ENCODE measurements around the gene TSKU.

TSKU gene

GRCh38 chr11:76768909-76769560, 14.1 kb upstream of the TSKU start:
- H3K18ac ChIP-seq (ENCODE audit: low read depth in 1 of 2, low read length in 2 of 2): peak overlapping the region; percentile 83 to 84
- no peak overlapping the region for H2BK5ac ChIP-seq (ENCODE audit: low read depth, low read length, poor library complexity, severe bottlenecking)
- DNase-seq: peak; percentile 81
- peak overlapping the region; percentile 7 for H3K27ac ChIP-seq (ENCODE audit: low read length, poor library complexity, severe bottlenecking)
- peak overlapping the region; percentile 29 for H2BK120ac ChIP-seq (ENCODE audit: low read depth, low read length)
- no peak overlapping the region for H3K4me3 ChIP-seq (ENCODE audit: insufficient read depth in 1 of 2, low read depth in 1 of 2, low read length in 2 of 2)
- peak overlapping the region; percentile 81 to 91 for H2BK12ac ChIP-seq (ENCODE audit: low read length in 2 of 2)
- H3K14ac ChIP-seq (ENCODE audit: low read length in 2 of 2): peak overlapping the region in 1 of 2 experiments; percentile 38
- peak overlapping the region; percentile 12 for H4K91ac ChIP-seq (ENCODE audit: low read length)
- H3K36me3 ChIP-seq (ENCODE audit: control insufficient read depth in 1 of 2, insufficient read depth in 2 of 2, low read depth in 1 of 2, low read length in 2 of 2): no peaks in the 10 kb centered on the region
- H2BK15ac ChIP-seq (ENCODE audit: low read depth, poor library complexity, severe bottlenecking): no peak overlapping the region
- no peaks in the 10 kb centered on the region for H3K27me3 ChIP-seq (ENCODE audit: control insufficient read depth in 1 of 2, insufficient read depth in 1 of 2, low read length in 2 of 2)
- H2AK5ac ChIP-seq (ENCODE audit: low read length, severe bottlenecking): peak overlapping the region; percentile 7
- H3K9ac ChIP-seq (ENCODE audit: low read length): no peak overlapping the region
- H3K23ac ChIP-seq (ENCODE audit: low read length in 2 of 2): no peak overlapping the region
- peak overlapping the region; percentile 25 for H3K4me2 ChIP-seq (ENCODE audit: low read length, poor library complexity, severe bottlenecking)
- H4K8ac ChIP-seq (ENCODE audit: low read length): peak overlapping the region; percentile 73
- H2AFZ ChIP-seq (ENCODE audit: low read depth, low read length): peak overlapping the region; percentile 19
- H3K79me1 ChIP-seq (replicated peaks; ENCODE audit: low read length, poor library complexity, severe bottlenecking): no peaks in the 10 kb centered on the region
- H3K4me1 ChIP-seq (ENCODE audit: control insufficient read depth, insufficient read depth, low read depth, low read length): peaks cover 56% of the 10 kb centered on the region
- peak overlapping the region; percentile 88 for H3K4ac ChIP-seq (ENCODE audit: low read depth in 1 of 2, low read length in 2 of 2)
- 40% methylated on average over 10 of the region's 10 CpGs for WGBS
- no peaks in the 10 kb centered on the region for H3K9me3 ChIP-seq (ENCODE audit: control insufficient read depth, low read length)

GRCh38 chr11:76769645-76770586, 13.2 kb upstream of the TSKU start:
- no peak overlapping the region for H2BK5ac ChIP-seq (ENCODE audit: low read depth, low read length, poor library complexity, severe bottlenecking)
- peak overlapping the region; percentile 73 for H3K9ac ChIP-seq (ENCODE audit: low read length)
- H3K79me1 ChIP-seq (replicated peaks; ENCODE audit: low read length, poor library complexity, severe bottlenecking): no peaks in the 10 kb centered on the region
- peak overlapping the region; percentile 86 to 91 for H2BK12ac ChIP-seq (ENCODE audit: low read length in 2 of 2)
- H2BK120ac ChIP-seq (ENCODE audit: low read depth, low read length): no peak overlapping the region
- H3K4me3 ChIP-seq (ENCODE audit: insufficient read depth in 1 of 2, low read depth in 1 of 2, low read length in 2 of 2): no peak overlapping the region
- H4K91ac ChIP-seq (ENCODE audit: low read length): peak overlapping the region; percentile 81
- H3K23ac ChIP-seq (ENCODE audit: low read length in 2 of 2): no peak overlapping the region
- H2BK15ac ChIP-seq (ENCODE audit: low read depth, poor library complexity, severe bottlenecking): no peak overlapping the region
- no peak overlapping the region for H2AFZ ChIP-seq (ENCODE audit: low read depth, low read length)
- H4K8ac ChIP-seq (ENCODE audit: low read length): peak overlapping the region; percentile 33
- H3K4me1 ChIP-seq (ENCODE audit: control insufficient read depth, insufficient read depth, low read depth, low read length): peaks cover 56% of the 10 kb centered on the region
- 68% methylated on average over 13 of the region's 13 CpGs for WGBS
- peak overlapping the region; percentile 42 to 52 for H3K4ac ChIP-seq (ENCODE audit: low read depth in 1 of 2, low read length in 2 of 2)
- DNase-seq: peak; percentile 70
- H2AK5ac ChIP-seq (ENCODE audit: low read length, severe bottlenecking): peak overlapping the region; percentile 24
- peak overlapping the region; percentile 31 to 67 for H3K18ac ChIP-seq (ENCODE audit: low read depth in 1 of 2, low read length in 2 of 2)
- peak overlapping the region; percentile 91 for H3K27ac ChIP-seq (ENCODE audit: low read length, poor library complexity, severe bottlenecking)
- no peak overlapping the region for H3K4me2 ChIP-seq (ENCODE audit: low read length, poor library complexity, severe bottlenecking)
- no peaks in the 10 kb centered on the region for H3K9me3 ChIP-seq (ENCODE audit: control insufficient read depth, low read length)
- H3K27me3 ChIP-seq (ENCODE audit: control insufficient read depth in 1 of 2, insufficient read depth in 1 of 2, low read length in 2 of 2): no peaks in the 10 kb centered on the region
- peak overlapping the region in 1 of 2 experiments; percentile 36 for H3K14ac ChIP-seq (ENCODE audit: low read length in 2 of 2)
- no peaks in the 10 kb centered on the region for H3K36me3 ChIP-seq (ENCODE audit: control insufficient read depth in 1 of 2, insufficient read depth in 2 of 2, low read depth in 1 of 2, low read length in 2 of 2)

DNA sequence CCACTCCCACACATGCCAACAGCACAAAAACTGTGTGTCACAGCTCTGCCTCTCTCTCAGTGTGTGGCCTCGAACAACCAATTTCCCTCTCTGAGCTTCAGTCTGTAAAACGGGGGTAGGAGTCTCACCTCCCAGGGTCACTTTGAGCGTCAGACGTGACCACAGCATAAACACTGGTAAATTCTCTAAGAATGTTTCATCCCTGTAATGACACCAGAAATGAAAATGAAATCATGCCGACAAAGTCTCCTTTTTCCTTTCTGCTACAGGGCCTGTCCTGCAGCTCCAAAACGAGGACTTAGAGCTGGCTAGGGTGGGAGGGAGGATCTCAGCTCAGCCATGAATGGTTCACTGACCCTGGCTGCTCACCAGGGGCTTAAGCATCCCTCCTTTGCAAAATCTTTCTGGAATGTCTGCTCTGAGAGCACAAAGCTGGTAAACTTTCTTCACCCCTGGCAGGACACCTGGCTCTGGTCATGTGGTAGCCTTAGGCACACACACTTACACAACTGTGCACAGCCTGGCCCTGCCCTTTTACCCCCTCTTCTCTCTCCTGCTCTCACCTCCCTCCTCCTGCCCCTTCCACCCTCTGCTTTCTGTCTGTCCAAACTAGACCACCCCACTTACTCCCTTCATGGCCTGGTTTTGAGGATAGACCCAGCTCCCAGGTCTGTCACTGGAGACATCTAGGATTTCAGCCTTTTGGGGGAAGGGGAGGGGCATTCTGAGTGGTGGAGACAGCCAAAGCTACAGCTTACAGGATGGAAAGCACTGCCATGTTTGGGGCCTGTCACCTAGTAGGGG, 12.3 kb upstream of the TSKU start:
- H2AFZ ChIP-seq (ENCODE audit: low read depth, low read length): no peak overlapping the region

More for the DNA sequence above, 12.3 kb upstream of the TSKU start:
- Histone ChIP-seq H3K14ac (ENCODE audit: low read length in 2 of 2) (peak overlapping the region in 1 of 2 experiments; percentile 90), H3K18ac (ENCODE audit: low read depth in 1 of 2, low read length in 2 of 2) (peak overlapping the region; percentile 62 to 74), H3K9me3 (ENCODE audit: control insufficient read depth, low read length) (peaks cover 5% of the 10 kb centered on the region), H2AK5ac (ENCODE audit: low read length, severe bottlenecking) (peak overlapping the region; percentile 82), H3K4me1 (ENCODE audit: control insufficient read depth, insufficient read depth, low read depth, low read length) (peaks cover 55% of the 10 kb centered on the region), H3K4me3 (ENCODE audit: insufficient read depth in 1 of 2, low read depth in 1 of 2, low read length in 2 of 2) (no peak overlapping the region), H4K91ac (ENCODE audit: low read length) (peak overlapping the region; percentile 91), H2BK120ac (ENCODE audit: low read depth, low read length) (peak overlapping the region; percentile 58), H3K36me3 (ENCODE audit: control insufficient read depth in 1 of 2, insufficient read depth in 2 of 2, low read depth in 1 of 2, low read length in 2 of 2) (no peaks in the 10 kb centered on the region), H3K27ac (ENCODE audit: low read length, poor library complexity, severe bottlenecking) (peak overlapping the region; percentile 91), H3K4ac (ENCODE audit: low read depth in 1 of 2, low read length in 2 of 2) (peak overlapping the region; percentile 33 to 42), H3K79me1 (replicated peaks; ENCODE audit: low read length, poor library complexity, severe bottlenecking) (no peaks in the 10 kb centered on the region), H2BK15ac (ENCODE audit: low read depth, poor library complexity, severe bottlenecking) (peak overlapping the region; percentile 4), H2BK5ac (ENCODE audit: low read depth, low read length, poor library complexity, severe bottlenecking) (peak overlapping the region; percentile 71), H3K23ac (ENCODE audit: low read length in 2 of 2) (no peak overlapping the region), H3K27me3 (ENCODE audit: control insufficient read depth in 1 of 2, insufficient read depth in 1 of 2, low read length in 2 of 2) (no peaks in the 10 kb centered on the region), H2BK12ac (ENCODE audit: low read length in 2 of 2) (peak overlapping the region; percentile 73 to 78), H4K8ac (ENCODE audit: low read length) (peak overlapping the region; percentile 77), H3K4me2 (ENCODE audit: low read length, poor library complexity, severe bottlenecking) (no peak overlapping the region), H3K9ac (ENCODE audit: low read length) (peak overlapping the region; percentile 73)
- WGBS: under 1% methylated on average over 6 of the region's 6 CpGs
- peak; percentile 99 for DNase-seq
